ENCODE data around the gene ENAH.

Gene ENAH

GRCh38 chr1:225498549-225499136, 154.3 kb downstream of the ENAH start:
- no peak overlapping the region for H3K4me3 ChIP-seq (ENCODE audit: low read depth, low read length)
- TF ChIP-seq CTCF (IDR thresholded peaks at IDR 0.05; ENCODE audit: borderline replicate concordance, insufficient read depth, low read depth, low read length) = no peak

- H3K4me3 ChIP-seq (ENCODE audit: low read depth, low read length) = no peak overlapping the region
- no peak for TF ChIP-seq CTCF (IDR thresholded peaks at IDR 0.05; ENCODE audit: borderline replicate concordance, insufficient read depth, low read depth, low read length)
Observed at GRCh38 chr1:225494789-225495359, 158.0 kb downstream of the ENAH start.

- no peak overlapping the region for H3K4me3 ChIP-seq (ENCODE audit: low read depth, low read length)
- no peak for TF ChIP-seq CTCF (IDR thresholded peaks at IDR 0.05; ENCODE audit: borderline replicate concordance, insufficient read depth, low read depth, low read length)
Observed at GRCh38 chr1:225493591-225494246, 159.2 kb downstream of the ENAH start.

- no peak overlapping the region for H3K4me3 ChIP-seq (ENCODE audit: low read depth, low read length)
Observed at GRCh38 chr1:225488676-225489075, 164.2 kb downstream of the ENAH start.

GRCh38 chr1:225486856-225487255, 166.1 kb downstream of the ENAH start:
- H3K4me3 ChIP-seq (ENCODE audit: low read depth, low read length) = no peak overlapping the region

More at GRCh38 chr1:225488676-225489075, 164.2 kb downstream of the ENAH start:
- TF ChIP-seq CTCF (IDR thresholded peaks at IDR 0.05; ENCODE audit: borderline replicate concordance, insufficient read depth, low read depth, low read length) = no peak

GRCh38 chr1:225485991-225486530, 166.9 kb downstream of the ENAH start:
- no peak overlapping the region for H3K4me3 ChIP-seq (ENCODE audit: low read depth, low read length)
- TF ChIP-seq CTCF (IDR thresholded peaks at IDR 0.05; ENCODE audit: borderline replicate concordance, insufficient read depth, low read depth, low read length) = no peak

More at GRCh38 chr1:225486856-225487255, 166.1 kb downstream of the ENAH start:
- no peak for TF ChIP-seq CTCF (IDR thresholded peaks at IDR 0.05; ENCODE audit: borderline replicate concordance, insufficient read depth, low read depth, low read length)
